ENCODE data around the gene TNRC6A.
"Not testable (repeated sequence)": the region's sequence is repeated elsewhere in the genome, so short reads cannot be mapped to it uniquely, and the experiment has no call there.

TNRC6A gene

GRCh38 chr16:24846548-24847357 is 117.3 kb downstream of the TNRC6A start:
- no peak for DNase-seq

- DNase-seq: no peak
Observed at GRCh38 chr16:24847358-24847664, 117.9 kb downstream of the TNRC6A start.

GRCh38 chr16:24848065-24848464 is 118.6 kb downstream of the TNRC6A start:
- no peak for DNase-seq

GRCh38 chr16:24849641-24850040 is 120.2 kb downstream of the TNRC6A start:
- DNase-seq: no peak

- no peak for DNase-seq
Observed at GRCh38 chr16:24850289-24850938, 121.0 kb downstream of the TNRC6A start.

- DNase-seq: no peak
Observed at GRCh38 chr16:24851700-24852099, 122.2 kb downstream of the TNRC6A start.

GRCh38 chr16:24852281-24852721 is 122.8 kb downstream of the TNRC6A start:
- no peak for DNase-seq

GRCh38 chr16:24853169-24853824 is 123.8 kb downstream of the TNRC6A start:
- no peak for DNase-seq

GRCh38 chr16:24853830-24854229 is 124.4 kb downstream of the TNRC6A start:
- no peak for DNase-seq

- no peak for DNase-seq
Observed at GRCh38 chr16:24854607-24855171, 125.2 kb downstream of the TNRC6A start.

- no peak for DNase-seq
Observed at GRCh38 chr16:24855678-24856077, 126.2 kb downstream of the TNRC6A start.

GRCh38 chr16:24856871-24857270 is 127.4 kb downstream of the TNRC6A start:
- not testable (repeated sequence) for DNase-seq

GRCh38 chr16:24858219-24859041 is 129.0 kb downstream of the TNRC6A start:
- peak; percentile 40 for DNase-seq

GRCh38 chr16:24861461-24861860 is 132.0 kb downstream of the TNRC6A start:
- no peak for DNase-seq

GRCh38 chr16:24863582-24864437 is 134.4 kb downstream of the TNRC6A start:
- DNase-seq: no peak

- no peak for DNase-seq
Observed at GRCh38 chr16:24869033-24869432, 139.6 kb downstream of the TNRC6A start.

GRCh38 chr16:24871891-24872290 is 142.4 kb downstream of the TNRC6A start:
- no peak for DNase-seq

GRCh38 chr16:24873028-24873427 is 143.6 kb downstream of the TNRC6A start:
- DNase-seq: no peak

- DNase-seq: no peak
Observed at GRCh38 chr16:24875466-24875865, 146.0 kb downstream of the TNRC6A start.
